OCI-LY7 (cell line): ENCODE measurements around the gene DIAPH1. TPM values are rescaled to one million over a fixed set of nuclear protein-coding genes. Genes with fewer than 3 reads are reported as not detected.

ENCODE experiments used
- BruUV-seq: library from RNA; stranded (reverse); fragments of 400-500 nt; replicated peaks from 2 replicates; lab custom pipeline; 2021; lab: Mats Ljungman, UMichigan
- CTCF ChIA-PET: fragments of 300-600 bp; sonication (Branson Sonifier 250); formaldehyde crosslinking; loops from one replicate; lab custom pipeline; 2022; ENCODE audit warnings: antibody characterized with exemption; ENCODE audit not compliant: unreplicated experiment; lab: Charles Lee
- POLR2A ChIA-PET: fragments of 300-600 bp; sonication (Branson Sonifier 250); formaldehyde crosslinking; loops from one replicate; lab custom pipeline; 2022; ENCODE audit warnings: antibody characterized with exemption; lab: Charles Lee
- DNase-seq: peaks from one replicate; pipeline ENCODE4 v3.0.0-alpha.2; 2015; ENCODE audit warnings: low spot score
- H2AFZ ChIP-seq: fragments of 200-600 bp; sonication (generic), shearing (Covaris generic); 2 replicates; pipeline ENCODE4 v1.6.1; 2014; ENCODE audit warnings: mild to moderate bottlenecking, antibody characterized with exemption, low read length, moderate library complexity
- H3K27ac ChIP-seq: fragments of 200-600 bp; sonication (generic); 2 replicates; pipeline ENCODE4 v1.5.1; 2014; ENCODE audit warnings: mixed run types, low read depth, mild to moderate bottlenecking, moderate library complexity, low read length, inconsistent platforms; ENCODE audit not compliant: poor library complexity, severe bottlenecking
- H3K36me3 ChIP-seq: fragments of 200-600 bp; sonication (generic); 2 replicates; pipeline ENCODE4 v1.6.1; 2014; ENCODE audit warnings: mild to moderate bottlenecking, antibody characterized with exemption, low read length, moderate library complexity, mixed read lengths; ENCODE audit not compliant: insufficient read depth
- H3K4me1 ChIP-seq: fragments of 200-600 bp; sonication (generic); 2 replicates; pipeline ENCODE4 v1.5.1; 2014; ENCODE audit warnings: mild to moderate bottlenecking, low read length; ENCODE audit not compliant: insufficient read depth, poor library complexity, severe bottlenecking
- H3K4me2 ChIP-seq: fragments of 200-600 bp; sonication (generic); 2 replicates; pipeline ENCODE4 v1.6.1; 2014; ENCODE audit warnings: mild to moderate bottlenecking, low read length
- H3K4me3 ChIP-seq: fragments of 200-600 bp; sonication (generic); 2 replicates; pipeline ENCODE4 v1.5.1; 2014; ENCODE audit warnings: mild to moderate bottlenecking, low read depth, low read length; ENCODE audit not compliant: poor library complexity, severe bottlenecking
- H3K79me2 ChIP-seq: fragments of 200-600 bp; sonication (generic); 2 replicates; pipeline ENCODE4 v1.6.1; 2016; ENCODE audit warnings: low read depth, mild to moderate bottlenecking, low read length, moderate library complexity, mixed read lengths; ENCODE audit not compliant: insufficient read depth
- H3K9me2 ChIP-seq: fragments of 200-600 bp; sonication (generic); 2 replicates; pipeline ENCODE4 v1.6.1; 2016; ENCODE audit warnings: mild to moderate bottlenecking, low read length, mixed read lengths; ENCODE audit not compliant: insufficient read depth
- H3K9me3 ChIP-seq: fragments of 200-600 bp; sonication (generic); 2 replicates; pipeline ENCODE4 v1.6.1; 2014; ENCODE audit warnings: mild to moderate bottlenecking, mixed run types, low read length, mixed read lengths
- H4K20me1 ChIP-seq: fragments of 200-600 bp; sonication (generic); 2 replicates; pipeline ENCODE4 v1.6.1; 2014; ENCODE audit warnings: mild to moderate bottlenecking, antibody characterized with exemption, low read length, moderate library complexity, mixed read lengths; ENCODE audit not compliant: insufficient read depth
- EZH2phosphoT487 ChIP-seq: fragments of 200-600 bp; sonication (generic); IDR thresholded peaks from 2 replicates; pipeline ENCODE4 v1.6.1; 2018; ENCODE audit warnings: low read depth, borderline replicate concordance, mild to moderate bottlenecking, mixed run types, antibody characterized with exemption, low read length, moderate library complexity, mixed read lengths
- intact Hi-C: fragments of 100-400 bp; cut with micrococcal nuclease; formaldehyde crosslinking; loops from one replicate; pipeline ENCODE4 v1.10.0; 2022; ENCODE audit not compliant: unreplicated experiment
- total RNA-seq, 2 experiments: library from RNA; depleted of rRNA in 1 of 2; stranded (reverse); fragments of >200 nt in 1 of 2; shearing (Covaris generic) in 1 of 2; gene quantifications; 2 replicates each; pipeline ENCODE4 v1.2.3, GENCODE V29; 2014 to 2022
- TF ChIP-seq, protein P1 (sequence below): fragments of 200-600 bp; sonication (generic); conservative IDR thresholded peaks from 2 replicates; pipeline ENCODE4 v1.5.1; 2014; ENCODE audit warnings: mild to moderate bottlenecking, antibody characterized with exemption, low read length, moderate library complexity, mixed read lengths

The DIAPH1 gene
- total RNA-seq, 2 experiments from 2014 or later: 78.8 to 174 TPM

DNA sequence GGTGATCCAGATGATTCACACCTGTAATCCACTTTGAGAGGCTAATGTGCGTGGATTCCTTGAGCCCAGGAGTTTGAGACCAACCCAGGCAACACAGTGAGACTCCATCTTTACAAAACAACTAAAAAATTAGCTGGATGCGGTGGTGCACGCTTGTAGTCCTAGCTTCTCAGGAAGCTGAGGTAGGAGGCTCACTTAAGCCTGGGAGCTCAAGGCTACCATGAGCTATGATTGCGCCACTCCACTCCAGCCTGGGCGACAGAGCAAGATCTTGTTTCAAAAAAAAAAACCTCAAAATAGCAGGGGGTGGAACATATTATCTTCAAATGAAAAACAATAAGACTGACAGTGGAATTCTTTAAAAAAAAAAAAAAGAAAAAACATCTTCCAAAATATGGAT, 70.9 kb downstream of the DIAPH1 start:
- TF ChIP-seq EZH2phosphoT487: no peak
- CTCF ChIA-PET: no interaction called here
- Histone ChIP-seq H4K20me1 (no peaks in the 10 kb centered on the region), H3K4me2 (no peak overlapping the region), H3K79me2 (peaks cover 3% of the 10 kb centered on the region; the same call in 1 of the 2 replicates), H3K4me3 (no peak overlapping the region), H3K9me3 (0 out of 2 replicates have a peak, but pooled peaks cover 6% of the 10 kb centered on the region), H3K9me2 (no peaks in the 10 kb centered on the region), H2AFZ (no peak overlapping the region), H3K4me1 (peaks cover 20% of the 10 kb centered on the region), H3K27ac (no peak overlapping the region), H3K36me3 (peaks cover 68% of the 10 kb centered on the region)
- no peak for DNase-seq
- POLR2A ChIA-PET: interaction anchor here (0.5 to 1.2 kb wide), 5 partner anchors 12 to 219 kb away, joined by 3 to 4 read pairs (median 4); no protein-coding TSS in a partner anchor
- BruUV-seq: no TSS peak
- intact Hi-C loops: no loop called here

DNA sequence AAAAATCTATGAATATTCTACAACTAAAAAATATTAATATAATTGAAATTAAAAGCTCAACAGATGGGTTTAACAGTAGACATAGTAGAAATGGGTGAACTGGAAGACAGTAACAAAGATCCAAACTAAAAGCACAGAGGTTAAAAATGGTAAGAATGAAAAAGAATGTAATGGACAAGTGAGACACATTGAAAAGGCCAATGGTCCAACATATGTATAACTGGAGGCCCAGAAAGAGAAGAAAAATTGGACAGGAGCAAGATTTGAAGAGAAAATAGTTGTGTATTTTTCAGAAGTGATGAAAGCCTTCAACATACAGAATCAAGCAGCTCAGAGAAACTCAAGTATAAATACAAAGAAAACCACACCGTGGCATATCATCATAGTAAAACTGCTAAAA, 71.3 kb downstream of the DIAPH1 start:
- Histone ChIP-seq H3K4me1 (peaks cover 20% of the 10 kb centered on the region), H3K4me2 (no peak overlapping the region), H2AFZ (no peak overlapping the region), H3K36me3 (peaks cover 71% of the 10 kb centered on the region), H3K9me3 (0 out of 2 replicates have a peak, but pooled peaks cover 6% of the 10 kb centered on the region), H3K79me2 (peaks cover 3% of the 10 kb centered on the region; the same call in 1 of the 2 replicates), H4K20me1 (no peaks in the 10 kb centered on the region), H3K4me3 (no peak overlapping the region), H3K9me2 (no peaks in the 10 kb centered on the region), H3K27ac (no peak overlapping the region)
- no peak for TF ChIP-seq EZH2phosphoT487
- TF ChIP-seq, protein P1, sequence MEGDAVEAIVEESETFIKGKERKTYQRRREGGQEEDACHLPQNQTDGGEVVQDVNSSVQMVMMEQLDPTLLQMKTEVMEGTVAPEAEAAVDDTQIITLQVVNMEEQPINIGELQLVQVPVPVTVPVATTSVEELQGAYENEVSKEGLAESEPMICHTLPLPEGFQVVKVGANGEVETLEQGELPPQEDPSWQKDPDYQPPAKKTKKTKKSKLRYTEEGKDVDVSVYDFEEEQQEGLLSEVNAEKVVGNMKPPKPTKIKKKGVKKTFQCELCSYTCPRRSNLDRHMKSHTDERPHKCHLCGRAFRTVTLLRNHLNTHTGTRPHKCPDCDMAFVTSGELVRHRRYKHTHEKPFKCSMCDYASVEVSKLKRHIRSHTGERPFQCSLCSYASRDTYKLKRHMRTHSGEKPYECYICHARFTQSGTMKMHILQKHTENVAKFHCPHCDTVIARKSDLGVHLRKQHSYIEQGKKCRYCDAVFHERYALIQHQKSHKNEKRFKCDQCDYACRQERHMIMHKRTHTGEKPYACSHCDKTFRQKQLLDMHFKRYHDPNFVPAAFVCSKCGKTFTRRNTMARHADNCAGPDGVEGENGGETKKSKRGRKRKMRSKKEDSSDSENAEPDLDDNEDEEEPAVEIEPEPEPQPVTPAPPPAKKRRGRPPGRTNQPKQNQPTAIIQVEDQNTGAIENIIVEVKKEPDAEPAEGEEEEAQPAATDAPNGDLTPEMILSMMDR: no peak
- ChIA-PET CTCF (interaction anchor here (1.4 kb wide), 1 partner anchor 17 kb away, joined by 3 read pairs; no protein-coding TSS in a partner anchor), POLR2A (interaction anchor here (0.7 to 1.2 kb wide), 4 partner anchors 12 to 86 kb away, joined by 4 read pairs; no protein-coding TSS in a partner anchor)
- intact Hi-C loops: no loop called here
- no TSS peak for BruUV-seq
- DNase-seq: peak; percentile 39

DNA sequence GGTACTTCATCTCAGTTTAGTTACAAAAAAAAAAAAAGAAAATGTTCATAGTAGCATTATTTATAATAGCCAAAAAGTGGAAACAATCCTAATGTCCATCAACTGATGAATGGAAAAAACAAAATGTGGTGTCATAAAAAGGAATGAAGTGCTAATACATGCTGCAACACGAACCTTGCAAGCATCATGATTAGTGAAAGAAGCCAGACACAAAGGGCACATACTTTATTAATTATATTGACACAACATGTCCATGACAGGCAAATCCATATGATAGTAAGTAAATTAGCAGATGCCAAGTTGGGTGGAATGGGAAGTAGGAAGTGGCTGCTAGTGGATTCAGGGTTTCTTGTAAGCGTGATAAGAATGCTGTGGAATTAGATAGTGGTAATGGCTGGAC, 75.7 kb downstream of the DIAPH1 start:
- Histone ChIP-seq H3K27ac (no peak overlapping the region), H3K9me3 (0 out of 2 replicates have a peak, but pooled peaks cover 6% of the 10 kb centered on the region), H3K4me1 (no peaks in the 10 kb centered on the region), H2AFZ (no peak overlapping the region), H3K4me2 (no peak overlapping the region), H4K20me1 (no peaks in the 10 kb centered on the region), H3K4me3 (no peak overlapping the region), H3K9me2 (no peaks in the 10 kb centered on the region), H3K36me3 (peaks cover 79% of the 10 kb centered on the region), H3K79me2 (no peaks in the 10 kb centered on the region)
- intact Hi-C loops: no loop called here
- ChIA-PET CTCF (no interaction called here), POLR2A (no interaction called here)
- BruUV-seq: no TSS peak
- TF ChIP-seq EZH2phosphoT487: no peak
- DNase-seq: no peak
